ENCODE data around the gene SMIM33.

GRCh38 chr5:139501381-139501780 lies 30.6 kb downstream of the SMIM33 start:
- no peak for TF ChIP-seq CTCF (conservative IDR thresholded peaks at IDR 0.05; ENCODE audit: low read depth, low read length)
- no peak for TF ChIP-seq EZH2 (IDR thresholded peaks at IDR 0.05; ENCODE audit: borderline replicate concordance, low read depth, low read length, poor library complexity, severe bottlenecking)
